Left hindlimb (tissue), 1 donor: ENCODE measurements around the gene NCK2.
"Not testable (repeated sequence)": the region's sequence is repeated elsewhere in the genome, so short reads cannot be mapped to it uniquely, and the experiment has no call there.

Experiments used
- DNase-seq: peaks from one replicate; pipeline ENCODE4 v3.0.0-alpha.2; 2018

The NCK2 gene

DNA sequence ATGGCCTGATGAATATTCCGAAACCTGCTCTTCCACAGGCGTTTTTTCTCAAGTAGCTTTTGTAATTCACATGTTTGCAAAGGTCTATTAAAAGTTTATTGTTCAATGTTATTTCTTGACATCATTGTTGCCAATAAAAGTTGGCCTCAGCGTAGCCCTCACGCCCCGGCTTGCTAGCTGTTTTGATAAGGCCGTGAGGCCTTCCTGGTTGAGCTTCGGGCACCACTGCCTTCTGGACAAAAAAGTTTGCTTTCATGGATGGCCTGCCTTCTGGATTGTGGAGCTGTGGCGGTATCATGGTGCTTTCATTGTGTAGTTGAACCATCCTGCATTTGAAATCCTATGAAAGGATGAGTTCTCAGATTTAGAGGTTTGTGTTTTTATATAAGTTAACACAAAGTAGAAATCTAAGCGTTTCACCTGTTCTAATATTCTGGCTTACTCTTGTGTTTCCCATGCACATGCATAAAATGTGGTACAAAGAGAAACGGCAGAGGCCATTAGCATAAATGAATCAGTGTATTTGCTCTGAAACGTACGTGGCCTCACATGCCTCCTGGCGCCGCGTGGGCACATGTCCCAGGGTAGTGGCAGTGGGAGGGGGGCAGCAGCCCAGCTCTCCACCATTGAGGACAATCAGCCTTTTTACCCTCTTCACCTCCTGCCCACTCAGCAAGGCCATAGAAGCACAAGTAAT lies 134.5 kb downstream of the NCK2 start:
- no peak for DNase-seq

DNA sequence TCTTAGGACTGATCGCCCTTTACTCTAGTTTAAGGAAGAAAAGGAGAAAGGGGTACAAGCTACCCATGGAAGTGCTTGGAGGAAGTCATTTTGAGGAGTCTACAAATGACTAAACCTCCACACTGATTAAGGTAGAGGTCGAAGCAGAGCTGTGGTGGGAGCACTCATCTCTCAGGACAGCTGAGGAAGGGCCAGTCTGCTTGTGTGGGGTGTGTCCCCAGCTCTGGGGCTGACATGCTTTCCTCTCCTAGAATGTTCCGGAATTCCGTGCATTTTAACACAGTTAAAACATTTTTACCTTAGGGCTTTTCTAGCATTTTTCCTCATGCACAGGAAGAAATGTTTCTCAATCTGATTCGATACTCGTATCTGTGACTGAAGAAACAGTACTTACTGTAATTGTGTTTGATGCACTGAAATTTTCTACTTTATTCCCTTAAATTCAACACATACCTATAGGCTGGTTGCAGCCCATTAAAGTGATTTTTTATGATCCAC lies 135.1 kb downstream of the NCK2 start:
- DNase-seq, result no peak

DNA sequence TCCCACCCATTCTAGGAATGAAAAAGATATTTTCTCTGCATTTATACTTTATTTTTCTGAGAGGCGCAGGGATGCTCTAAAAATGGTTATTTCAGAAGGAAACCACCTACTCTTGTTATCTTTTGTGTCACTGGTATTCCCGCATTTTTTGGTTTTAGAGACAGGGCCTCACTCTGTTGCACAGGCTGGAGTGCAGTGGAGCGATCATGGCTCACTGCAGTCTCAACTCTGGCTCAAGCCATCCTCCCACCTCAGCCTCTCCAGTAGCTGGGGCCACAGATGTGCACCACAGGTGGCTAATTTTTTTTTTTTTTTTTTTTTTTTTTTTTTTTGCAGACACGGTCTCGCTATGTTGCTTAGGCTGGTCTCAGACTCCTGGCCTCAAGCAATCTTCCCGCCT lies 135.9 kb downstream of the NCK2 start:
- no peak for DNase-seq

DNA sequence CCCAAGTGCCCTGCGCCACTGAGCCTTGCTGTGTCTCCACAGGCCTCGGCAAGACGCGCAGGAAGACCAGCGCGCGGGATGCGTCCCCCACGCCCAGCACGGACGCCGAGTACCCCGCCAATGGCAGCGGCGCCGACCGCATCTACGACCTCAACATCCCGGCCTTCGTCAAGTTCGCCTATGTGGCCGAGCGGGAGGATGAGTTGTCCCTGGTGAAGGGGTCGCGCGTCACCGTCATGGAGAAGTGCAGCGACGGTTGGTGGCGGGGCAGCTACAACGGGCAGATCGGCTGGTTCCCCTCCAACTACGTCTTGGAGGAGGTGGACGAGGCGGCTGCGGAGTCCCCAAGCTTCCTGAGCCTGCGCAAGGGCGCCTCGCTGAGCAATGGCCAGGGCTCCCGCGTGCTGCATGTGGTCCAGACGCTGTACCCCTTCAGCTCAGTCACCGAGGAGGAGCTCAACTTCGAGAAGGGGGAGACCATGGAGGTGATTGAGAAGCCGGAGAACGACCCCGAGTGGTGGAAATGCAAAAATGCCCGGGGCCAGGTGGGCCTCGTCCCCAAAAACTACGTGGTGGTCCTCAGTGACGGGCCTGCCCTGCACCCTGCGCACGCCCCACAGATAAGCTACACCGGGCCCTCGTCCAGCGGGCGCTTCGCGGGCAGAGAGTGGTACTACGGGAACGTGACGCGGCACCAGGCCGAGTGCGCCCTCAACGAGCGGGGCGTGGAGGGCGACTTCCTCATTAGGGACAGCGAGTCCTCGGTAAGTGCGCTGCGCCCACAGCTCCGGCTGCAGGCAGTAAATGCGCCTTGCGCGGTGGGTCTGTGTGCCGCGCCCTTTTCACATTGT lies 136.8 kb downstream of the NCK2 start:
- DNase-seq, result no peak

DNA sequence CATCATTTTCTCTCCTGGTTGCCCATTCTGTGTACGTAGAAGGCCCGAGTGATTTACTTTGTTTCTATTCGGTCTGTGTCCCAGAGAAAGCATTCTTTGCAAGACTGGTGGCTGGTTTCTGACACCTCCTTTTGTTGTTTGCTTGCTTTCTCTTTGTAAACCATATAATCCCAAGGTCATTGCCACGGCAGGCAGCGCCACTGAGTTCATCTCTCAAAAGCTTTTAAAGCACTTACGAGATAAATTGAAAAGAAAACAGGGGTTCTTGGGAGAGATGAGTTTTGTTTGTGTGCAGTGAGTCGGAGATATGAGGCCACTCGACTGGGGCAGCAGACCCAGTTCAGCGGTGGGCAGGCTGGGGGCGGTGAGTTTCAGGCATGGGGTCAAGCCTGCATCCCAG lies 137.6 kb downstream of the NCK2 start:
- DNase-seq, result no peak

DNA sequence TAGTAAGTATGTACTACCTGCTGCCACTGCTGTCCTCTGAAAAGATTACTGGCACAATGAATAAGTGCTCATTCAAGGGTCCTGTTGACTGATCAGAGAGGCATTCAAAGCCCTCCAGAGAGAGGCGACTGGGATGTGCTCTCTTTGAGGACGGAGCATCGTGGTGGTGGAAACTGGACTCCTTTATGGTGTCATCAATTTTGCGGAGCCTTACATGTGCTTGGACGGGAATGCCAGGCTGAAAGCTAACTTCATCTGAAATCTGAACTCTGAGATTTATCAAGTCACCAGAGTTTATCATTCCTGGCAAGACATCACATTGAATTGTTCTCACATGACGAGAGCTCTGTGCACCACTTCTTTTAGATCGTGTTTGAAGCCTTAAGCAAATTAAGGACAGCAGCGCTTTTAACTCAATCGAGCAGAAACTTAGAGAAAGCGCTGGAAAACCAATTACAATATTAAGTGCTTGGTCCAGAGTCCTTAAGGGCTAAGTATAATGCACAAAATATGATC lies 138.3 kb downstream of the NCK2 start:
- no peak for DNase-seq

DNA sequence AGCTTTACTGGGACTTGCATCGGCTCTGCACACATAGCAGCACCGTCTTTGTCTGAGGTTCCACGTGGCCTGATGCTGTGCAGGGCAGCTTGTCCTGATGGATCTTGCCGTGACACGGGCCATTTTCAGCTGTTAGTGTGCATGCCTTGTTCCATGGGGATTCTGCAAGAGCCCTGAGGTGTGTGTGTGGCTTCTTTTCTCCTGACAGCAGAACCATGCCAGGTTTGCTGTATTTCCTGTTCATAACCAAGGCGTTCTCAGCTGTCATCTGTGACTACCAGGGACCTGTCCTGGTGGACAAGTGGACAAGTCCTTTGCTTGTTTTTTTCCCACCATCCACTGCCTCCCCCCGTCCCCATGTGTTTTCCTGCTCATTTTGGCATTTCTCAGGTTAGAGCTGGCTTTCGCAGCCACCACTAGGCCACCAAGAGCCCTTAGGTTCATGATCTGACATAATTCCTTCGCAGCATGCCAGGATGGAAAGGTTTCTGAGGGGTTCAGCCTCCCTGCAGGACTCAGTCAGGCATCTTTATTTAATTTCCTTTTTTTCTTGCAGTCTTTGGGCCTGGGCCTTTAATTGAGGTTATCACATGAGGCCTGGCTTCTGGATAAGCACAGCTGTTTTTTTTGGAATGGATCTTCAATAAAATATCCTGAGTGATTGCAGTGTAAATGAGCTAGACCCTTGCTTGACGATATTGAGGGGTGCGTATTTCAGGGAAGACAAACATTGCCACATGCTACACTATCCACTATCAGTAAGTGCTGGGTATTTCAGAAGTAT lies 139.4 kb downstream of the NCK2 start:
- no peak for DNase-seq

DNA sequence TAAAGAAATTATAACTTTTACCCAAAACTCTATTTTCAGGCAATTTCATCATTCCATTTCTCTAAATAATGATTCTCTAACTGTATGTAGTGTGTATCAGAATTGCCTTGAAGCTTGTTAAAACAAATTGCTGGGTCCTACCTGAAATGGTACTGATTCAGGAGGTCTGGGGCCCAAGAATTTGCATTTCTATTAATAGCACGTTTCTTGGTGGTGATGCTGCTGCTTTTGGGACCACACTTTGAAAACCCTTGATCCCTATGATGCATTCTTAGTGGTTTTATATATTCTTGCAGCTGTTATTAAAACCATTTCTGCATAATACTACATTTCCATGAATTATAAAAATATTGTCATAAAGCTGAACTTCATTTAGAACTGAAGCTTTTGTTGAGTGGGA lies 140.7 kb downstream of the NCK2 start:
- no peak for DNase-seq

DNA sequence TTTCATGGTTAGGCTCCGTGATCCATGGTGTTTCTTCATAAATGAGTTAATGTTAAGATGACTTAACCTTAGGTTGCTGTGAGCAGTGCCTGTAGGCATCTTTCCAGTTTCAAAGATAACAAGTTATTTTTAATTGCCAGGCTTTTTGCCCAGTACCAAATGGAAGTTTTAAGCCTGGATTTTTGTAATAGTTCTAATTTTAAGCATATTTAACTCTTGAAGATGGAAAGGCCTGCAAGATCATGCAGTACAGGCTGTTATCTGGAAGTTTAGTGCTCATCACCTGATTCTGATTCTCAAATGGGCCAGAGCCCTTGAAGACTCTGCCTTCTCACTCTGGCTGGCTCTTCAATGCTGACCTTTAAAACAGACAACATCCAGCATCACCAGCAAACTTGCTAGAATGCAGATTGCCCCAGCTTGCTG lies 141.3 kb downstream of the NCK2 start:
- DNase-seq, result no peak

DNA sequence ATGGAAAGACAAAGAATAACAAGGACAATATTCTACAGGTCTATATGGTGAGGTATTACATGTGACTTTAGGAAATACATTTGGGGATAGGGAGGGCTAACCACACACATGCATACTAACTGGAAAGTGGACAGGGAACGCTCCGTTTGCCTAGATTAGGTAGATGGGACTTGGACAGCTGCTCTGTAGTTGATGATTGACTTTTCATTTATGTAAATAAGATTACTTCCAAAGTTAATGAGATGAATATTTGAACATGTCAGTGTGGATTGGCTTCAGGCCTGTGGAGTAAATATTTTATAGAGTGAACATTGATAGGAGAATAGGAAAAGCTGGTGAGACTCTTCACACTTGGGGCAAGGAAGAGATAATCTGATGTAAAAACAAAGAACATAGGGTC lies 142.0 kb downstream of the NCK2 start:
- DNase-seq, result no peak

DNA sequence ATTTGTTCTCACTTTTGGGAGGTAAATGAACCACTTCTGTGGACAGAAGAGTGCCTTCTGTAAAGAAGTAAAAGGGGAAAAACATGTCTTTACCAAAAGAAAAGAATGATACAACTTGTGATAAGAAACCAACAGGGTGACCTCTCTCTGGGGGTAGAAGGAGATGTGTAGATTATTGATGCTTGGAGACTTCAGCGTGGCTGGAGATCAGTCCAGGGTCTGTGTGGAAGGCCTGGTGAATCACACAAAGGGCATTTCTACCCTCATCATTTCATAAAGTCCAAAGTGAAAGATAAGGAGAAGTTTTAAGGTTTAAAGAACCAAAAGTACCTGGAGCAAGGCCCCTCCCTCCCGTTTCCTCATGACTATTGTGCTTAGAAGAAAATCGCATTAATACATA lies 142.5 kb downstream of the NCK2 start:
- no peak for DNase-seq

DNA sequence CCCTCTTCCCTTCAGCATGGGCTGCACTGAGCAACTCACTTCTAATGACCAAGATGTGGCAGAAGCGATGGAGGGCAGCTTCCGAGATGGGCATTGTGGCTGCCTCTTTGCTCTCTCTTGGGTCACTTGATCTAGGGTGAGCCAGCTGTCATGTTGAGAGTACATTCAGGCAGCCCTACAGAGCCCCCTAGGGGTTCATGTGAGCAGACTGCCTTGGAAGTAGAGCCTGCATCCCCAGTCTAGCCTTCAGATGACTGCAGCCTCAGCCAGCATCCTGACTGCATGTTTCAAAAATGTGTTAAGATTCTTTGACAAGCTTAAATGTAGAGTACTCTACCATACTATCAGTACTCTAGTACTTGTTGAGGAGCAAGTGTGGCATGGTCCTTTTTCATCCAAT lies 143.9 kb downstream of the NCK2 start:
- DNase-seq, result no peak

DNA sequence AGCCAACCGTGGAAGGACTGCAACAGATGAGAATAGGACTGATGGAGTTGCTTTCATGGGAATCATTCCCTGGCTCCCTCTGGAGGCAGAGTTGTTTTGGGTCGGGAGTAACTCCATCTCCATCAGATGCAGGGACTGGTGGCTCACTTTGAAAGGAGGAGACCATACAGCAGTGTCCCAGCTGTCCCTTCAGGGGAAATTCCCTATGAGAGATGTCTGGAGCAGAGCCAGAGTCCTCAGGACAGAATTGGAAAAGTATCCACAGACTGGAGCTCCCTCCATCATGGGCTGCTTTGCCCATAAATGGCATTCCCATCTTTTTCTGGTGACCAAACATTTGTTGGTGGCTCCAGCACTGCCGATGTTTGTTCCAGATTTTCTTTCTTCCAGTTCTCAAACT lies 144.3 kb downstream of the NCK2 start:
- DNase-seq, result no peak

DNA sequence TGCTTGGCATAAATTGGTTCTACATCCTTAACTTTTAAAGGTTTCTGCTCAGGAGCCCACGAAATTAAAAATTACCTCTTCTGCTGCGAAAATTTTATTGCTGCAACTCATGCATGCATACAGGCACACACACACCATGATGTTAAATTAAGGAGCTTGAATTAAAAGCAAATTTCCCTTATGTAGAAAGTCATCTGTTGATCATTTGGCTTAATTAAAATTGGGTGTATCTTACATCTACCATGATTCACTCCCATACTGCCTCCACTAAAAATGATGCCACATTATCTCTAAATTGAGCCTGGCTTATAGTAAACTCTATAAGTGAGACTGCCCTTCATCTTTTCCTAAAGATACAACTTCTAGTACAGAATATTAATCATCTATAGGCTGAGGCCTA lies 145.4 kb downstream of the NCK2 start:
- DNase-seq, result no peak

DNA sequence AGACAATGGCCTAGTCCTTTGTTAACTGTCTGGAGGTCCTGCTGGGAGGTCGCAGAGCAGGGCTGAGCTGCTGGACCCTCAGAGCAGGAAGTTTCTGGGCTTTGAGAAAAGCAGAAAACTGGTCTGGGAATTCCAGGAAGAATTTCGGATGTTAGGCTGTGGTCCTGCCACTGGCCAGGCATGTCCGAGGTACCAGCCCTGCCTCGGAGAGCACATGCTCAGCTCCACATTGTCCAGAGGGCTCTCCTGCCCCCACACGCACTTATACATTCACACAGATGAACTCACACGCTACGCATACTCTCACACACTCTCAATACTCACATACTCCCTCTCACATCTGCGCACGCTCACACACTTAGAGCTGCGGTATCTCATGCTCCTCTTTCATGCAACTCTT lies 146.1 kb downstream of the NCK2 start:
- DNase-seq, result no peak

DNA sequence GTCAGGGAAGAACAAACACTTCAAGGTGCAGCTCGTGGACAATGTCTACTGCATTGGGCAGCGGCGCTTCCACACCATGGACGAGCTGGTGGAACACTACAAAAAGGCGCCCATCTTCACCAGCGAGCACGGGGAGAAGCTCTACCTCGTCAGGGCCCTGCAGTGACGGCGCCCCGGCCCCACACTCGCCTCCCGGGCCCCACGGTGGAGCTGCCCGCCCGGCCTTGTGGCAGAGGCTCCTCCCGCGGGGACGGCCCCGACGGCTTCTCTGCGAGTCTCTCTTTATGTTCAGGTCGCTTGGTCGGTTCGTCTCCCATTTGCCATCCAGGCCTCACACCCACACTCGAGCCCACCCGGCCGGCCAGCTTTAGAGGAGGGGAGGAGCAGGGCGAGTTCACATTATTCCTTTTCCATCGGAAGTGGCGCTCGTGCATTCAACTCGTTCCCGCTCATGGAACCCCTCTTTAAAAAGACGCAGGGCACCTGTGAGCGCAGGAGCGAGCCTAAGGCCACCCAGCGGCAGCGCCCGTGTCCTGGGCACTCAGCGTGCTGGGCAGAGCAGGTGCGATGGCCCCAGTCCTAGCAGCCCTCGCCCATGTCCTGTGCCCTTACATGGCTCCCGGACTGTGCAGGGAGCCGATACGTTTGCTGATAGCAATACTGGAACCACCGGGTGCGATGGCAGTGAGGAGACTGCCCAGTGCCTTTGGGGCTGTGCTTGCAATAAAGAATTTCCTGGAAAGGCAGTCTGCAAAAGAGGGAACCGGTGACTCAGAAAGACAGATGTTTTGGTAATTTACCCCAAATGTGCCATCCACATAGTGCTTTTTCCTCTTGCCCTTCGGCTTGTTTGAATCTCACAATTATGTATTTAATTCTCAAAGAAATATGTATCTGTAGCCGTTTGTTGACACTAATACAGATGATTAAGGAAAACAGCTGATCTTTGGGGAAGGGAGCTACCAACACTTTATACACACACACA lies 148.6 kb downstream of the NCK2 start:
- DNase-seq, result no peak

DNA sequence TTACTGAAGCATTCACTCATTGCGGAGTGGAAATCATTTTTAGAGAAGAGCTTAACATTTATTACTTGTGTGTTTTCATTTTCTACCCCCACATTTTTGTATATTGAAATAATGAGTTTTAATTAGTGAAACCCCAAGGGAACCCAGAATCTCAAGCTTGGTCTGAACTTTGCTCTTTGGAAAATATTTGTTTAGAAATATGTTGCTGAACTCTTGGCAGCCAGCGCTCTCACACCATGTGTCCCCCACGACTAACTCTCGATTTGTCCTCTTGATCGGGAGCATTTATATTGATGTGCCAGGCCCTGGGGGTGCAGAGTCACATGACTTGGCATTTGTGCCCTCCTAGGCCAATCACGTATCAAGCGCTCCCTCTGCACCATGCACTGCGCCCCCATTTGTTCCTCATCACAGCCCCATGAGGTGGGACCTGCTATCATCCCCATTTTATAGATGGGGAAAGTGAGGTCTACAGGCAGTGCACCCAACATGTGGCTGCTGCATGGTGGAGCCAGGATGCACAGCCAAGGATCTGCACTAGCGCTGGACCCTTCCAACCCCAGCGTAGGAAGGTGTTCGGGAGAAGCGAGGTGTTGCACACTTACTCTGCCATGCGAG lies 149.7 kb downstream of the NCK2 start:
- DNase-seq, result no peak

DNA sequence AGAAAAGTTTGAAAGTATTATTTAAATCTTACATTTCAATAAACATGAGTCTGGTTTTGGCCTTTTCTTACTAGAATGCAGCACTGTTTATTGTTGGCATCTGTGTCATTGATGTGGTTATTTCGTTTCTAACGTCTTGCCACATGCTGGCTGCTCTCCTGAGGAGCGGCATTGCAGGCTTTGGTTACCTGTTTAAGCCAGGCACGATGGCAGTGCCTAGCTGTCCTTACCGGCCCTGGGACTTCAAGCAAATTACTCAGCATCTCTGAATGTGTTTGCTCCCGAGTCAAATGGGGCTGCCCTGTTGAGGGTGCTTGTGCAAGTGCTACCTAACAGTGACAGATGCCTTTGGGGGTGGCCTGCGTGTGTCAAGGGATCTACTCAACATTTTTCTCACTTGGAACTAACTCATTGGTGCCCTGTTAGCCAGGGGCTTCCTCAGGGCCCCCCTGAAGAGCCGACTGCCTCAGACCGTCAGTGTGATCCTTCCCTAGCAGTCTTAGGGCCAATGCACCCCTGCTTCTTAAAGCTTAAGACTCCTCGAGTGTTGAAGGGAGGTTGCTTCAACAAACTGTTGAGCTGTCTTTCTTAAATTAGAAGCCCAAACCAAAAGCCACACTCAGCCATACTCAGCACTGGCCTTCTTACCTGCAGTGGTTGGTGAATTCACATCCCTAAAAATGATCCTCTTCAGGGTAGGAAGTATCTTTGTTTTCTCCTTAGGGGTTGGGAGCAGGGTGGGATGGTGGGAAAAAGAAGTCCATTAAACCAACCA lies 151.5 kb downstream of the NCK2 start:
- no peak for DNase-seq

DNA sequence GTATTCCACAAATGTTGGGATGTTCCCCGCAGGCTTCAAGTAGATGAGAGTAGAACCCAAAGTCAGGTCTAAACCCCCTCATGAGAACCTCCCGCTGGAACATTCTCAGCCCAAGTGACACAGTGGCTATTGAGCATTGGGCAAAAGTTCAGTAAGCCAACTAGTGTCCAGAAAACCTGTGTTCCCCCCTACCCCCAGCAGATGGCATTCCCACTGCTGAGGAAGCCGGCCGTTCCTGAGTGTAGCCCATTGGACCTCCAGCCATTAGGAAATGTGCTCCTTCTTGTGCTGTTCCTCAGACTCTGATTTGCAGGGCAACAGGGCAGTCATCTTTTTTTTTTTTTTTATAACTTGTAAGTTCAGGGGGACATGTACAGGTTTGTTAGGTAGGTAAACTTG lies 152.1 kb downstream of the NCK2 start:
- no peak for DNase-seq

DNA sequence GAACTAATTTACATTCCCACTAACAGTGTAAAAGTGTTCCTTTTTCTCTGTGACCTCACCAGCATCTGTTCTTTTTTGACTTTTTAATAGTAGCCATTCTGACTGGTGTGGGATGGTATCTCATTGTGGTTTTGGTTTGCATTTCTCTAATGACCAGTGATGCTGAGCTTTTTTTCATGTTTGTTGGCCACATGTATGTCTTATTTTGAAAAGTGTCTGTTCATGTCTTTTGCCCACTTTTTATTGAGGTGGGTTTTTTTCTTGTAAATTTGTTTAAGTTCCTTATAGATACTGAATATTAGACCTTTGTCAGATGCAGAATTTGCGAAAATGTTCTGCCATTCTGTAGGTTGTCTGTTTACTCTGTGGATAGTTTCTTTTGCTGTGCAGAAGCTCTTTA lies 153.0 kb downstream of the NCK2 start:
- DNase-seq, result not testable (repeated sequence)
